GM12878 (cell line): Measurements from ENCODE around the gene PLXND1. TPM values are rescaled to one million over a fixed set of nuclear protein-coding genes. Genes with fewer than 3 reads are reported as not detected.

Experiments
- ATAC-seq: fragments of 200-7000 bp; cut with Tn5 transposase; 3 replicates; pipeline ENCODE4 v1.9.1; 2020; ENCODE audit warnings: mild to moderate bottlenecking, moderate library complexity
- BruUV-seq: library from RNA; stranded (reverse); fragments of 400-500 nt; replicated peaks from 2 replicates; lab custom pipeline; 2021; lab: Mats Ljungman, UMichigan
- CTCF ChIA-PET: fragments of 300-600 bp; sonication (Branson Sonifier 250); formaldehyde crosslinking; extraction: SDS; loops from one replicate; lab custom pipeline; 2021; ENCODE audit warnings: inconsistent platforms; lab: Yijun Ruan, JAX
- POLR2A ChIA-PET: fragments of 350-600 bp; formaldehyde crosslinking; extraction: SDS; loops from one replicate; lab custom pipeline; 2021; ENCODE audit warnings: inconsistent platforms; lab: Charles Lee
- RAD21 ChIA-PET: fragments of 300-600 bp; sonication (Branson Sonifier 250); formaldehyde crosslinking; loops from one replicate; lab custom pipeline; 2023; ENCODE audit warnings: antibody characterized with exemption; ENCODE audit not compliant: unreplicated experiment; lab: Charles Lee
- SMC1A ChIA-PET: fragments of 300-600 bp; sonication (Branson Sonifier 250); formaldehyde crosslinking; loops from one replicate; lab custom pipeline; 2023; ENCODE audit not compliant: unreplicated experiment, uncharacterized antibody; lab: Charles Lee
- DNase-seq: peaks from one replicate; pipeline ENCODE4 v3.0.0-alpha.2; 2011; ENCODE audit warnings: low read depth, low spot score
- FAIRE-seq: peaks from 3 replicates; lab custom pipeline; 2011; peaks lifted over from hg19 to GRCh38; lab: Jason Lieb, UNC
- H2AFZ ChIP-seq: 2 replicates; pipeline ENCODE4 v1.6.0; 2011; ENCODE audit warnings: low read depth, low read length, control low read depth; ENCODE audit not compliant: control insufficient read depth
- H3K27ac ChIP-seq: 2 replicates; pipeline ENCODE4 v1.5.1; 2011; ENCODE audit warnings: control low read depth; ENCODE audit not compliant: control insufficient read depth, insufficient read depth
- H3K27me3 ChIP-seq, 2 experiments: replicated peaks in 1 of 2; 2 replicates each; pipeline versions ENCODE4 v1.6.0 to v1.6.1; 2011; ENCODE audit warnings: low read length in 1 of 2; ENCODE audit not compliant: control insufficient read depth in 2 of 2, insufficient read depth in 2 of 2
- H3K36me3 ChIP-seq, 2 experiments: 2 replicates each; pipeline ENCODE4 v1.5.1; 2011; ENCODE audit warnings: low read length in 1 of 2; ENCODE audit not compliant: control insufficient read depth in 2 of 2, insufficient read depth in 2 of 2
- H3K4me1 ChIP-seq: 2 replicates; pipeline ENCODE4 v1.6.1; 2011; ENCODE audit warnings: mild to moderate bottlenecking, low read length, moderate library complexity, mixed read lengths; ENCODE audit not compliant: control insufficient read depth, insufficient read depth
- H3K4me2 ChIP-seq: 2 replicates; pipeline ENCODE4 v1.6.0; 2011; ENCODE audit warnings: control low read depth; ENCODE audit not compliant: control insufficient read depth, insufficient read depth
- H3K4me3 ChIP-seq: fragments of 200-600 bp; sonication (generic); 2 replicates; pipeline ENCODE4 v1.5.1; 2016
- H3K79me2 ChIP-seq: 2 replicates; pipeline ENCODE4 v1.6.0; 2011; ENCODE audit warnings: low read length; ENCODE audit not compliant: control insufficient read depth, insufficient read depth
- H3K9ac ChIP-seq: 2 replicates; pipeline ENCODE4 v1.8.0; 2011; ENCODE audit warnings: low read length, control low read depth, mixed read lengths; ENCODE audit not compliant: control insufficient read depth, insufficient read depth
- H3K9me3 ChIP-seq: replicated peaks from 3 replicates; pipeline ENCODE4 v1.5.1; 2011; ENCODE audit warnings: mild to moderate bottlenecking, low read length; ENCODE audit not compliant: control insufficient read depth, insufficient read depth
- H4K20me1 ChIP-seq: 2 replicates; pipeline ENCODE4 v1.6.0; 2011; ENCODE audit not compliant: control insufficient read depth, insufficient read depth
- BCL11A ChIP-seq: IDR thresholded peaks from 2 replicates; pipeline ENCODE4 v1.6.1; 2011; ENCODE audit warnings: low read depth, low read length
- BMI1 ChIP-seq: fragments of 450-650 bp; IDR thresholded peaks from 2 replicates; pipeline ENCODE4 v1.6.1; 2016; ENCODE audit warnings: mild to moderate bottlenecking, moderate library complexity, borderline replicate concordance
- CBX3 ChIP-seq: fragments of 200-600 bp; sonication (generic); IDR thresholded peaks from 2 replicates; pipeline ENCODE4 v1.6.1; 2016; ENCODE audit warnings: low read depth, borderline replicate concordance
- ESRRA ChIP-seq: IDR thresholded peaks from 2 replicates; pipeline ENCODE4 v1.6.1; 2012; ENCODE audit warnings: mild to moderate bottlenecking, low read length, improper control_type of control experiment
- JUND ChIP-seq: IDR thresholded peaks from 2 replicates; pipeline ENCODE4 v1.6.1; 2012; ENCODE audit warnings: low read depth, mild to moderate bottlenecking, low read length, improper control_type of control experiment, moderate library complexity
- MXI1 ChIP-seq: fragments of 150-350 bp; IDR thresholded peaks from 2 replicates; pipeline ENCODE4 v1.6.1; 2011; ENCODE audit warnings: low read depth, mild to moderate bottlenecking, inconsistent platforms, low read length, improper control_type of control experiment
- RAD51 ChIP-seq: fragments of 450-650 bp; IDR thresholded peaks from 2 replicates; pipeline ENCODE4 v1.6.1; 2016; ENCODE audit warnings: moderate library complexity, mild to moderate bottlenecking, inconsistent platforms
- SMAD1 ChIP-seq: fragments of 450-650 bp; IDR thresholded peaks from 2 replicates; pipeline ENCODE4 v1.6.1; 2018; ENCODE audit warnings: mild to moderate bottlenecking, low read depth; ENCODE audit not compliant: partially characterized antibody
- ZNF384 ChIP-seq: IDR thresholded peaks from 2 replicates; pipeline ENCODE4 v1.6.1; 2012; ENCODE audit warnings: low read depth, mild to moderate bottlenecking, low read length, improper control_type of control experiment, borderline replicate concordance
- WGBS: methylation state at CpG from one replicate; pipeline ENCODE4 v1.1.6; 2016; ENCODE audit warnings: low lambda C conversion rate; ENCODE audit not compliant: insufficient replicate concordance, insufficient coverage; ENCODE audit errors: missing lambda C conversion rate; 5-methylcytosine and 5-hydroxymethylcytosine counted together
- in situ Hi-C: fragments of 300-500 bp; cut with MboI; formaldehyde crosslinking; loops from 9 replicates; pipeline ENCODE4 v1.14.3; 2018; ENCODE audit warnings: mixed read lengths
- intact Hi-C: fragments of 100-400 bp; cut with micrococcal nuclease; formaldehyde crosslinking; loops from one replicate; pipeline ENCODE4 v1.14.2; 2022; ENCODE audit not compliant: unreplicated experiment
- polyA plus RNA-seq, 11 experiments: library from polyadenylated mRNA; depleted of rRNA in 4 of 11; unstranded in 6 of 11; stranded (reverse) in 5 of 11; fragments of >200 nt; fragmentation: Nextera tagmentation in 4 of 11; fragmentation: Illumina TruSeq in 1 of 11; extraction: Ambion mirVana in 4 of 11; extraction: Trizol in 1 of 11; gene quantifications; 1 replicate in 1 of 11; 2 replicates in 10 of 11; pipeline versions ENCODE4 v1.2.1 to v1.2.3, GENCODE V29; 2011 to 2016; ENCODE audit warnings: inconsistent platforms in 2 of 11, missing spikeins in 2 of 11, low read depth in 1 of 11
- total RNA-seq, 4 experiments: library from RNA; depleted of rRNA in 3 of 4; stranded (reverse); fragments of >200 nt in 3 of 4; fragmentation: Illumina TruSeq in 1 of 4; extraction: Trizol in 1 of 4; gene quantifications; 2 replicates each; pipeline versions ENCODE4 v1.2.1 to v1.2.3, GENCODE V29; 2013 to 2021
- TF ChIP-seq, protein P1 (sequence below): fragments of 450-650 bp; IDR thresholded peaks from 2 replicates; pipeline ENCODE4 v1.6.1; 2018; ENCODE audit warnings: borderline replicate concordance, mild to moderate bottlenecking; ENCODE audit not compliant: partially characterized antibody
- TF ChIP-seq, protein P2 (sequence below): fragments of 450-650 bp; conservative IDR thresholded peaks from 2 replicates; pipeline ENCODE4 v1.6.1; 2017; ENCODE audit warnings: mild to moderate bottlenecking, moderate library complexity
- TF ChIP-seq, protein P3 (sequence below): fragments of 450-650 bp; formaldehyde crosslinking; IDR thresholded peaks from 2 replicates; pipeline ENCODE4 v1.4.0; 2020; ENCODE audit warnings: mild to moderate bottlenecking, moderate library complexity
- TF ChIP-seq, protein P4 (sequence below): fragments of 150-350 bp; IDR thresholded peaks from 2 replicates; pipeline ENCODE4 v1.6.1; 2014; ENCODE audit warnings: mild to moderate bottlenecking, low read depth, low read length

Gene PLXND1
- total and polyA plus RNA-seq, 10 of the 15 experiments (the other 5 are each of a cell fraction or from before 2014, with no cell fraction given), result 0.01 to 2.3 (median 0.72) TPM; not detected in 7

DNA sequence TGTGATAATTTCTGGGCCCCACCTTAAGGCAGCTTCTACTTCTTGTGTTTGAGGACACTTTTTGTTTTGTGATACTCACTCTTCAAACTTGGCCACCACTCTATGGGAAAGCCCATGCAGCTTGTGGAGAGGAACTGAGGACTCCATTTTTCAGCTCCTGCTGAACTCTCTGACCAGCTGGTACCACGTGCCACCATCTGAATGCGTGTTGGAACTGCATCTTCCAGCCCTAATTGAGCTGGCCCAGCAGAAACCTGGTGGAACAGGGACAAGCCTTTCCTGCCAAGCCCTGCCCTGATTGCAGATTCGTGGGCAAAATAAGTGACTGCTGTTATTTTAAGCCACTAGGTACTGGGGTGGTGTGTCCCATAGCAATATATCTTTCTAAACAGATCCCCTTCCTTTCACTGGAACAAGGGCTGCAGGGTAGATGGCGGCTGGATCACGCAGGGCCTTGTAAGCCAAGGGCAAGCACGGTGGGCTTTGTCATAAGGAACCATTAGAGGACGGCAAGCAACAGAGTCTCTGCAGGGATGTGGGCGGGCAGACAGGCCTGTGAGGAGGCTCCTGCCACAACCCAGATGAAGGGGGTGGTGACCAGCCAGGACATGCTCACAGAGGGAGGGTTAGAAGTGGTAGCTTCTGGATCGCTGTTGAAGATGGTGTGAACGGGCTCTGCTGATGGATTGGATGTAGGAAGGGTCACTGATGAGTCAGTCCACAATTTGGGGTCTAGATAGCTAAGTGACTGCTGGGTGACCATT is 54.0 kb downstream of the PLXND1 start:
- H2AFZ ChIP-seq, result no peak overlapping the region
- CTCF ChIA-PET, result interaction anchor here (1.1 to 3.9 kb wide), 2 partner anchors 62 to 94 kb away, joined by 3 to 15 read pairs; no protein-coding TSS in a partner anchor
- DNase-seq (no peak), FAIRE-seq (no peak), ATAC-seq (no peak)
- WGBS, result 32% methylated on average over 10 of the region's 10 CpGs
- peaks cover 2 to 7% of the 10 kb centered on the region in 2 experiments; a peak in 3 of 4 replicates for H3K27me3 ChIP-seq
- H4K20me1 ChIP-seq, result no peaks in the 10 kb centered on the region
- no peak overlapping the region for H3K4me2 ChIP-seq
- RAD21 ChIA-PET, result interaction anchor here (2.1 kb wide), 2 partner anchors 59 to 62 kb away, joined by 6 to 8 read pairs; no protein-coding TSS in a partner anchor
- intact Hi-C loops (no loop called here), in situ Hi-C loops (no loop called here)
- H3K4me1 ChIP-seq, result no peaks in the 10 kb centered on the region
- no peaks in the 10 kb centered on the region for H3K9me3 ChIP-seq
- no peak overlapping the region for H3K9ac ChIP-seq
- H3K4me3 ChIP-seq, result no peak overlapping the region
- SMC1A ChIA-PET, result interaction anchor here (0.9 kb wide), 1 partner anchor 60 kb away, joined by 3 read pairs; no protein-coding TSS in a partner anchor
- no peaks in the 10 kb centered on the region for H3K36me3 ChIP-seq
- POLR2A ChIA-PET, result no interaction called here
- no peaks in the 10 kb centered on the region for H3K79me2 ChIP-seq
- no TSS peak for BruUV-seq
- no peak overlapping the region for H3K27ac ChIP-seq
- TF ChIP-seq, protein P1, sequence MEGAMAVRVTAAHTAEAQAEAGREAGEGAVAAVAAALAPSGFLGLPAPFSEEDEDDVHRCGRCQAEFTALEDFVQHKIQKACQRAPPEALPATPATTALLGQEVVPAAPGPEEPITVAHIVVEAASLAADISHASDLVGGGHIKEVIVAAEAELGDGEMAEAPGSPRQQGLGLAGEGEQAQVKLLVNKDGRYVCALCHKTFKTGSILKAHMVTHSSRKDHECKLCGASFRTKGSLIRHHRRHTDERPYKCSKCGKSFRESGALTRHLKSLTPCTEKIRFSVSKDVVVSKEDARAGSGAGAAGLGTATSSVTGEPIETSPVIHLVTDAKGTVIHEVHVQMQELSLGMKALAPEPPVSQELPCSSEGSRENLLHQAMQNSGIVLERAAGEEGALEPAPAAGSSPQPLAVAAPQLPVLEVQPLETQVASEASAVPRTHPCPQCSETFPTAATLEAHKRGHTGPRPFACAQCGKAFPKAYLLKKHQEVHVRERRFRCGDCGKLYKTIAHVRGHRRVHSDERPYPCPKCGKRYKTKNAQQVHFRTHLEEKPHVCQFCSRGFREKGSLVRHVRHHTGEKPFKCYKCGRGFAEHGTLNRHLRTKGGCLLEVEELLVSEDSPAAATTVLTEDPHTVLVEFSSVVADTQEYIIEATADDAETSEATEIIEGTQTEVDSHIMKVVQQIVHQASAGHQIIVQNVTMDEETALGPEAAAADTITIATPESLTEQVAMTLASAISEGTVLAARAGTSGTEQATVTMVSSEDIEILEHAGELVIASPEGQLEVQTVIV, result no peak
- TF ChIP-seq CBX3, result no peak
- TF ChIP-seq BCL11A, result no peak
- TF ChIP-seq BMI1, result no peak
- no peak for TF ChIP-seq SMAD1
- TF ChIP-seq ESRRA, result no peak
- no peak for TF ChIP-seq ZNF384
- TF ChIP-seq, protein P2, sequence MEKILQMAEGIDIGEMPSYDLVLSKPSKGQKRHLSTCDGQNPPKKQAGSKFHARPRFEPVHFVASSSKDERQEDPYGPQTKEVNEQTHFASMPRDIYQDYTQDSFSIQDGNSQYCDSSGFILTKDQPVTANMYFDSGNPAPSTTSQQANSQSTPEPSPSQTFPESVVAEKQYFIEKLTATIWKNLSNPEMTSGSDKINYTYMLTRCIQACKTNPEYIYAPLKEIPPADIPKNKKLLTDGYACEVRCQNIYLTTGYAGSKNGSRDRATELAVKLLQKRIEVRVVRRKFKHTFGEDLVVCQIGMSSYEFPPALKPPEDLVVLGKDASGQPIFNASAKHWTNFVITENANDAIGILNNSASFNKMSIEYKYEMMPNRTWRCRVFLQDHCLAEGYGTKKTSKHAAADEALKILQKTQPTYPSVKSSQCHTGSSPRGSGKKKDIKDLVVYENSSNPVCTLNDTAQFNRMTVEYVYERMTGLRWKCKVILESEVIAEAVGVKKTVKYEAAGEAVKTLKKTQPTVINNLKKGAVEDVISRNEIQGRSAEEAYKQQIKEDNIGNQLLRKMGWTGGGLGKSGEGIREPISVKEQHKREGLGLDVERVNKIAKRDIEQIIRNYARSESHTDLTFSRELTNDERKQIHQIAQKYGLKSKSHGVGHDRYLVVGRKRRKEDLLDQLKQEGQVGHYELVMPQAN, result no peak
- TF ChIP-seq, protein P3, sequence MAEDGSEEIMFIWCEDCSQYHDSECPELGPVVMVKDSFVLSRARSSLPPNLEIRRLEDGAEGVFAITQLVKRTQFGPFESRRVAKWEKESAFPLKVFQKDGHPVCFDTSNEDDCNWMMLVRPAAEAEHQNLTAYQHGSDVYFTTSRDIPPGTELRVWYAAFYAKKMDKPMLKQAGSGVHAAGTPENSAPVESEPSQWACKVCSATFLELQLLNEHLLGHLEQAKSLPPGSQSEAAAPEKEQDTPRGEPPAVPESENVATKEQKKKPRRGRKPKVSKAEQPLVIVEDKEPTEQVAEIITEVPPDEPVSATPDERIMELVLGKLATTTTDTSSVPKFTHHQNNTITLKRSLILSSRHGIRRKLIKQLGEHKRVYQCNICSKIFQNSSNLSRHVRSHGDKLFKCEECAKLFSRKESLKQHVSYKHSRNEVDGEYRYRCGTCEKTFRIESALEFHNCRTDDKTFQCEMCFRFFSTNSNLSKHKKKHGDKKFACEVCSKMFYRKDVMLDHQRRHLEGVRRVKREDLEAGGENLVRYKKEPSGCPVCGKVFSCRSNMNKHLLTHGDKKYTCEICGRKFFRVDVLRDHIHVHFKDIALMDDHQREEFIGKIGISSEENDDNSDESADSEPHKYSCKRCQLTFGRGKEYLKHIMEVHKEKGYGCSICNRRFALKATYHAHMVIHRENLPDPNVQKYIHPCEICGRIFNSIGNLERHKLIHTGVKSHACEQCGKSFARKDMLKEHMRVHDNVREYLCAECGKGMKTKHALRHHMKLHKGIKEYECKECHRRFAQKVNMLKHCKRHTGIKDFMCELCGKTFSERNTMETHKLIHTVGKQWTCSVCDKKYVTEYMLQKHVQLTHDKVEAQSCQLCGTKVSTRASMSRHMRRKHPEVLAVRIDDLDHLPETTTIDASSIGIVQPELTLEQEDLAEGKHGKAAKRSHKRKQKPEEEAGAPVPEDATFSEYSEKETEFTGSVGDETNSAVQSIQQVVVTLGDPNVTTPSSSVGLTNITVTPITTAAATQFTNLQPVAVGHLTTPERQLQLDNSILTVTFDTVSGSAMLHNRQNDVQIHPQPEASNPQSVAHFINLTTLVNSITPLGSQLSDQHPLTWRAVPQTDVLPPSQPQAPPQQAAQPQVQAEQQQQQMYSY, result no peak
- no peak for TF ChIP-seq JUND
- TF ChIP-seq, protein P4, sequence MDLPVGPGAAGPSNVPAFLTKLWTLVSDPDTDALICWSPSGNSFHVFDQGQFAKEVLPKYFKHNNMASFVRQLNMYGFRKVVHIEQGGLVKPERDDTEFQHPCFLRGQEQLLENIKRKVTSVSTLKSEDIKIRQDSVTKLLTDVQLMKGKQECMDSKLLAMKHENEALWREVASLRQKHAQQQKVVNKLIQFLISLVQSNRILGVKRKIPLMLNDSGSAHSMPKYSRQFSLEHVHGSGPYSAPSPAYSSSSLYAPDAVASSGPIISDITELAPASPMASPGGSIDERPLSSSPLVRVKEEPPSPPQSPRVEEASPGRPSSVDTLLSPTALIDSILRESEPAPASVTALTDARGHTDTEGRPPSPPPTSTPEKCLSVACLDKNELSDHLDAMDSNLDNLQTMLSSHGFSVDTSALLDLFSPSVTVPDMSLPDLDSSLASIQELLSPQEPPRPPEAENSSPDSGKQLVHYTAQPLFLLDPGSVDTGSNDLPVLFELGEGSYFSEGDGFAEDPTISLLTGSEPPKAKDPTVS, result no peak
- TF ChIP-seq MXI1, result no peak
- no peak for TF ChIP-seq RAD51
